Left renal pelvis (tissue), 4 donors: ENCODE measurements around the gene GAB4. TPM values are rescaled to one million over a fixed set of nuclear protein-coding genes. Genes with fewer than 3 reads are reported as not detected.
"Not testable (repeated sequence)": the region's sequence is repeated elsewhere in the genome, so short reads cannot be mapped to it uniquely, and the experiment has no call there.

Experiments
- DNase-seq, 4 donors: peaks; one replicate each; pipeline ENCODE4 v3.0.0-alpha.2; 2013; ENCODE audit warnings: low read depth in 4 of 4, low spot score in 3 of 4
- polyA plus RNA-seq, 4 donors: library from polyadenylated mRNA; unstranded; fragments of 120-200 nt; gene quantifications; one replicate each; pipeline ENCODE4 v1.2.1, GENCODE V29; 2013; ENCODE audit not compliant: insufficient read length in 4 of 4

Gene GAB4, protein sequence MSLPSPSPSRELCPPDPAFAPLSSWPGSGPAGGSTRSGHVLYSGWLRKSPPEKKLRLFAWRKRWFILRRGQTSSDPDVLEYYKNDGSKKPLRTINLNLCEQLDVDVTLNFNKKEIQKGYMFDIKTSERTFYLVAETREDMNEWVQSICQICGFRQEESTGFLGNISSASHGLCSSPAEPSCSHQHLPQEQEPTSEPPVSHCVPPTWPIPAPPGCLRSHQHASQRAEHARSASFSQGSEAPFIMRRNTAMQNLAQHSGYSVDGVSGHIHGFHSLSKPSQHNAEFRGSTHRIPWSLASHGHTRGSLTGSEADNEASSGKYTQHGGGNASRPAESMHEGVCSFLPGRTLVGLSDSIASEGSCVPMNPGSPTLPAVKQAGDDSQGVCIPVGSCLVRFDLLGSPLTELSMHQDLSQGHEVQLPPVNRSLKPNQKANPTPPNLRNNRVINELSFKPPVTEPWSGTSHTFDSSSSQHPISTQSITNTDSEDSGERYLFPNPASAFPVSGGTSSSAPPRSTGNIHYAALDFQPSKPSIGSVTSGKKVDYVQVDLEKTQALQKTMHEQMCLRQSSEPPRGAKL
- not detected for polyA plus RNA-seq

GRCh38 chr22:17007852-17008731 is at the start of gene GAB4:
Gene GAB4, minus strand, starts transcription at chr22:17008222. Its CDS starts 108 bp downstream, at chr22:17008114.
- no peak for DNase-seq

- DNase-seq: no peak
Measured at GRCh38 chr22:17056807-17057206, 48.8 kb upstream of the GAB4 start.

DNA sequence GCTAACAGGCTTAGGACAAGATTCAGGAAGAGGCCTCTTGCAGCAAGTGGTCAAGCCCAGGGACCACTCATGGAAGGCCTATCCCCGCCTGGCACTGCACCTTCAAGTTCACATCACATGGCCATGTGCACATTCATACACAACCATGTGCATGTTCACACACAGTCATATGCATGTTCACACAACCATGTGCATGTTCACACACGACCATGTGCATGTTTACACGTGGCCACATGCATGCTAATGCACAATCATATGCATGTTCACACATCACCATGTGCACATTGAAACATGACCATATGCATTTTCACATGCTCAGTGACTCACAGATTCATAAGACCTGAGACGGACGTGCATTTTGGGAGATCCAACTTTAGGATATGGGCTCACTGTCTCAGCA is 48.0 kb upstream of the GAB4 start:
- no peak for DNase-seq

- no peak for DNase-seq
Measured at GRCh38 chr22:17047656-17048055, 39.6 kb upstream of the GAB4 start.

DNA sequence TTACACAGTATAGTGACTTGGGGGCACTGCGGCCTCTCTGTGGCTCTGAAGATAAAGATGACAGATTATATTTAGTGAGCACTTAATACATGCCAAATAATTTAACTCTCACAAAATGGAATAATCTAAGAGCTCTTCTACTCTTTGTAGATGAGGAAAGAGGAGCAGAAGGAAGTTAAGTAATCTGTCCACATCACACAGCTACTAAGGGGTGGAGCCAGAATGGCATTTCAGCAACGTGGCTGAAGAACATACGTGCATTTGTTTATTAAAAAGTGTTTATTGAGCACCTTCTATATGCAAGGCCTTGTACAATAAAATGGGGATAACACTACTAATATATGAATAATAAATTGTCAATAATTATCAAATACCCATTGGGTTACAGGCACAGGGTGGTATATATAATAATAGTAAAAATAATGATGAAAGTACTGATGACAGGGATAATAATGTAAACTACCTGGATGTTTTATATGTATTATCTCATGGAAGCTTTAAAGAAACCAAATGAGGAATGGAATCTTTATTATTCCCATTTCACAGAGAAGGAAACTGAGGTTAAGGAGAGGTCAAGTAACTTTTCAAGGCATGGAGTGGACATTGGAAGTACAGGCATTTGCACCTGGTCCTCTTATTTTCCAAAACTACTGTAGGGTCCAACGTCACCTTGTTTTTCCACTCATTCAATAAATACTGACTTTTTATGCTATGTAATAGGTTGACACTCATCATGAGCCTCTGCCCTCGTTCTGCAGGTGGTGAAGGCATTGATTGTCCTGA is 38.7 kb upstream of the GAB4 start:
- no peak for DNase-seq

DNA sequence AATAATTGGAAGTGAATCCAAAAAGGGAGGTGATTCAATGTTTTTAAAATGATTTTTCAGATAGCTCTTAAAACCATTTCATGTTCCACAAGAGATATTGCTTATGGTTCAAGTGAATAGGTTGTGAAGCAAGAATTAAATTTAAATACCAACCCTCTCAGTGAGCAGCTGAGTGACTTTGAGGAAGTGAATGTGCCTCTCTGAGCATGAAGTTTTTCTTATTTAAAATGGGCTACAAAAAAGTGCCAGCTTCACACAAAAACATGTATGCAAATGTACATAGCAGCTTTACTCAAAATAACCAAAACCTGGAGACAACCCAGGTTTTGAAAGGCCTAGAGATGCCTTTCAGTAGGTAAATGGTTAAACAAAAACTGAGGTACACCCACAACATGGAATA is 35.5 kb upstream of the GAB4 start:
- no peak for DNase-seq

DNA sequence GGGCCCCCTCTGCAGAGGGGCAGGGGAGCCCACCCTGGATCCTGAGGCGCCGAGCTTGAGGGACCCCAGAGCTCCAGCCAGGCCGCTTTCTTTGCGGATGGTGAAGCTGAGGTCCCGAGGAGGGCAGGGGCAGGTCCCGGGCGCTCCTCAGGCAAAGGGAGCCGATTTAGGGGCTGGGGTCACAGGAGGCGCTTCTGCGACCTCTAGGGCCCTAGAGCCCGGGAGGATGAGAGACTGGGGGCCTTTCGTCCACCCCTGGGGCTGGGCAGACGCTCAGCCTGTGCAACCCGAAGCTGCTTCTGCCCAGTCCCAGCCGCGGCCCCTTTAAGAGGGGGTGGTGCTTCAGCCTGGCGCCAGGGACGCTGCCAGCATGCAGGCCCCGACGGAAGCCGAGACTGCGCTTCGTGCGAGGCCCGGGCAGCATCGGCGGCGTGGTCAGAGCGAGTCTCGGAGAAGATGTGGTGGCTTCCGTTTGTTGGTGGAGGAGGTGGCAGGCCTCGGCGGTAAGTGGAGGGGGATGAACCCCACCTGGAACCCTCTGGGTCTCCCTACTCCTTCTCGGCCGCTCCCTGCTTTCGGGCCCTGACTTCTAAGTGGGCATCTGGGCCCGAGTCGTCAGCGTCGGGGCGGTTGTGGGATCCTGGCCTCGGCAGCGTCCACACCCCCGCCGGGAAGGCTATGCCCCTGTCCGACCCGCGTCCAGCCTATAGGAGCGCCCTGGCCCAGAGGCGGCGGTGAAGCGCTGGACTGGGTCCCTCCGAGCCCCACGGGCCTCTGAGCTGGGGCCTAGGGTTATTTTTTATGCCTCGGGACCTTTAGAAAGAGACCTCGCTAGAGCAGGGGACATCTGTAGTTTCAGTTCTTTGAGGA is 29.1 kb upstream of the GAB4 start:
- not testable (repeated sequence) for DNase-seq

GRCh38 chr22:17035976-17036841 is 28.2 kb upstream of the GAB4 start:
- not testable (repeated sequence) for DNase-seq

DNA sequence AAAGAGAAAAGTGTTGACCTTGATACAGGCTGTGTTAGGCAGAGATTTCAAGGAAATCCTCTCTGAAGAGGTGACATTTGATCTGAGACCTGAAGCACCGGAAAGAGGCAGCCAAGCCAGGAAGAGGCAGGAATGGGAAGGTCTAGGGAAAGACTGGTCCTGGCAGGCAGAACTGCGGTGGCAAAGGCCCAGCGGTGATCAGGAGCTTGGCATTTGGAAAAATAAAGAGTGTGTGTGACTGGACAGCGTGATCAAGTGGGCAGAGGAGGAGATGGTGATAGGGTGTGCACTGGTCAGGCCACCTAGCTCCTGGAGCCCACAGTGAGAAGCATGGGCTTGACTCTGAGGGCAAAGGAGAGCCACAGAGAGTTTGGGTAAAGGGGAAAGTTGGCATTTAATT is 27.2 kb upstream of the GAB4 start:
- no peak for DNase-seq

GRCh38 chr22:17034532-17034931 is 26.5 kb upstream of the GAB4 start:
- not testable (repeated sequence) for DNase-seq

DNA sequence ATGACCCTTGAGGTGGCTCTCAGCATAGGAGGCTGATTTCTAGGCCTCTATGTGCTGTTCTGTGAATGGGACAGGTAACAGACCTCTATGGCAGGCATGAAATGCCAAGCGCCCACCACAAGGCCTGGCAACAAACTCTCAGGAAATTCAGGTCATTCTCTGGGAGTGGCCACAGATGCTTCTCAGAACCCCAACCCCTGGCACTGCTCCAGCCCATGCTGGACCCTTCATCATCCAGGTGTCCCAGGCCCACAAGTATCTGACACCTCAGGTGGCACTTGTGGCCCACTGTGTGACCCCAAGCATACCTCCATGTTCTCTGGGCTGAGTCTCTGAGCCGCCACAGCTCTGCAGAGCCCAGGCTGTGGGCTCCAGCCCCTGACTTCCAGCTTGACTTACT is 24.3 kb upstream of the GAB4 start:
- not testable (repeated sequence) for DNase-seq

GRCh38 chr22:17024380-17024779 is 16.4 kb upstream of the GAB4 start:
- not testable (repeated sequence) for DNase-seq

DNA sequence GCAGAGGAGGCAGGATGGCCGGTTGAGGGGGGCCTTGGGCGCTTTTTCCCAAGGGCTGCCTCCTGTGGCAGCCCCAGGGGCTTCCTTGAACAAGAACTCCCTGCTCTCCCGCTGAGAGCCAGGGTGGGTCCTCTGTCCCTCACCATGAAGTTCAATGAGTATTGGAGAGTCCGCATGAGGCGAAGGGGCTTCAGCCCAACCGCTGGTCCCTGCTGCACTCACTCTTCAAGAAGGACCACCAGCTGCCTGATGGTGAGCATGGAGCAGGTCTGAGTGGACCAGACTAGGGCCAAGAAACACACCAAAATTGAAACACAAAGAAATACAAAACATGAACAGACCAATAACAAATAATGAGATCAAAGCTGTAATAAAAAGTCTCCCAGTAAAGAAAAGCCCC is 7.5 kb upstream of the GAB4 start:
- DNase-seq: not testable (repeated sequence)

DNA sequence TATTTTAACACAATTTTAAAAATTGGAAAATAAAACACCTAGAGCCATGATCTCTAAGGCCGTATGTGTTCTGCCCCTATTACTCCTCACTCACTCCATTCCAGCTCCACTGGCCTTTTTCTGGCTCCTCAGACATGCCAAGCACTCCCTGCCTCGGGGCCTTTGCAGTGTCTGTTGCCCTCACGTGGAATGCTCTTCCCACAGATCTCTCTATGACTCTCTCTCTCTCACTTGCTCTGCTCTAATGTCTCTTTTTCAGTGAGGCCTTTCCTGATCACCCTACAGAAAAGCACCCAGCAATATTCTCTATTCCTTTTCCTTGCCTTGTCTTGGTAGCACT is 6.0 kb upstream of the GAB4 start:
- not testable (repeated sequence) for DNase-seq

DNA sequence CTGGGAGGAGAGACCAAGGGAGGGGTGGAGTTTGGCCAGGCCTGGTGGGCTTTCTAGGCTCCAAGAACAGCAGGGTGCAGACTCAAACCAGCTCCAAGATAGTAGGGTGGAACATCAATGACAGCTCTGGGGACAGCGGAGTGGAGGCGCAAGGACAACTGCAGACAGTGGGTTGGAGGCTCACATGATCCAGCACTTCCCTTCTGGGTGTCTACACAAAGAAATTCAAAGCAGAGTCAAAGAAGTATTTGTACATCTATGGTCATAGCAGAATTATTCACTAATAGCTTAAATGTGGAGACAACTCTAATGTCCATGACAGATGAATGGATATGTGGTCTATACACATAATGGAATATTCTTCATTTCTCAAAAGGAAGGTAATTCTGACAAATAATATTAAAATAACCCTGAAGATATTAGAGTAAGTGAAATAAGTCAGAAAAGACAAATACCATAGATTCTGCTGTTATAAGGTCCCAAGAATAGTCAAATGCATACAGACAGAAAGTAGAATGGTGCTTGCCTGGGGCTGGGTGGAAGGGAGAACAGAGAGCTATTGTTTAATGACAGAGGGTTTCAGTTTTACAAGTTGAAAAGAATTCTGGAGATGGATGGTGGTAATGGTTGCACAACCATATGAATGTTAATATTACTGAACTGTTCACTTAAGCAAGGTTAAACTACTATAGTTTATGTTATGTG is 5.5 kb upstream of the GAB4 start:
- no peak for DNase-seq

GRCh38 chr22:17012267-17012666 is 4.2 kb upstream of the GAB4 start:
- DNase-seq: no peak

DNA sequence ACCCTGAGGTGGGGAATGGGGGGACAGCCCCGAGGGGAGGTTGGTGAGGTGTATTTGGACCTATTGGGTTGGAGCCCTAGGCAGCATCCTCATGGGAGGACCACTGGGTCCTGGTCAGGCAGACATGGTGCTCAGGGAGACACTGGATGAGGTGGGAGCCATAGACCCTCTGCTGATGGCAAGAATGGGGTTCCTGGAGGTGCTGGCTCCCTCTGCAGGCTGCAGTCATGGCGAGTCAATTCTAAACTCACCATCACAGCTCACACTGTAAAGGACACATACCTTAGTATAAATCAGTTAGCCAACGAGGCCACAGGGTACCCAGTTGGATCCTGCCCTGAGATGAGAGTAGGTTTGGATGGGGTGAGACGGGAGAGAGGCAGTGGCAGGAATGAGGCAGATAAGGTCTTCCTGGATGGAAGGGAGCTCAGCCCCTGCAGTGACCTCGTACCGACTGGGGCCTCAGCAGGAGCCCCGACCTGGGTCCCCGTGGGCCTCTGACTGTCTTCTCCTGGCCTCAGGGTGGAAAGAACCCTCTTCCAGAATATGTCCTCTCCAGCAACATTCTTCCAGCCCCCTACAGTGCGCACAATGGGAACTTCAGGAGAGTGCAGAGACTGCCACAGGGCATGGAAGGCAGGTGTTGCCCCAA is 1.7 kb upstream of the GAB4 start:
- no peak for DNase-seq

- no peak for DNase-seq
Measured at GRCh38 chr22:17007257-17007656, 765 bp downstream of the GAB4 start.
